GM12878 (cell line): Measurements from ENCODE around the gene ZDHHC14.

Source experiments
- CHD4 ChIP-seq: fragments of 200-600 bp; sonication (generic); IDR thresholded peaks from 2 replicates; pipeline ENCODE4 v1.6.1; 2016; ENCODE audit warnings: mild to moderate bottlenecking
- CTCF ChIP-seq, 3 experiments: IDR thresholded peaks in 2 of 3; conservative IDR thresholded peaks in 1 of 3; 2 replicates each; pipeline ENCODE4 v1.5.1; 2011; ENCODE audit warnings: low read depth in 3 of 3, low read length in 3 of 3, mild to moderate bottlenecking in 3 of 3, control low read depth in 2 of 3, moderate library complexity in 2 of 3, inconsistent platforms in 1 of 3, mixed read lengths in 1 of 3; ENCODE audit not compliant: control insufficient read depth in 2 of 3, insufficient read depth in 1 of 3; ENCODE audit errors: extremely low read depth in 1 of 3
- DPF2 ChIP-seq: fragments of 450-650 bp; IDR thresholded peaks from 2 replicates; pipeline ENCODE4 v1.6.1; 2017; ENCODE audit warnings: mild to moderate bottlenecking
- EP300 ChIP-seq, 2 experiments: fragments of 150-350 bp in 1 of 2; IDR thresholded peaks; 2 replicates each; pipeline ENCODE4 v1.6.1; 2011 to 2012; ENCODE audit warnings: low read depth in 2 of 2, low read length in 2 of 2, borderline replicate concordance in 1 of 2, improper control_type of control experiment in 1 of 2, inconsistent platforms in 1 of 2; ENCODE audit not compliant: control insufficient read depth in 1 of 2
- HDAC6 ChIP-seq: fragments of 200-600 bp; sonication (generic); IDR thresholded peaks from one replicate; pipeline ENCODE4 v1.8.0; 2017; ENCODE audit warnings: antibody characterized with exemption; ENCODE audit not compliant: unreplicated experiment
- HSF1 ChIP-seq: fragments of 150-350 bp; IDR thresholded peaks from 2 replicates; pipeline ENCODE4 v1.6.1; 2014; ENCODE audit warnings: mild to moderate bottlenecking, low read depth, low read length
- MXI1 ChIP-seq: fragments of 150-350 bp; IDR thresholded peaks from 2 replicates; pipeline ENCODE4 v1.6.1; 2011; ENCODE audit warnings: low read depth, mild to moderate bottlenecking, inconsistent platforms, low read length, improper control_type of control experiment
- MYB ChIP-seq: fragments of 150-350 bp; IDR thresholded peaks from 2 replicates; pipeline ENCODE4 v1.6.1; 2014; ENCODE audit warnings: mild to moderate bottlenecking, low read depth, low read length, borderline replicate concordance
- NKRF ChIP-seq: fragments of 450-650 bp; conservative IDR thresholded peaks from 2 replicates; pipeline ENCODE4 v1.6.1; 2017; ENCODE audit warnings: mild to moderate bottlenecking, moderate library complexity
- NR2F1 ChIP-seq: fragments of 450-650 bp; conservative IDR thresholded peaks from 2 replicates; pipeline ENCODE4 v1.6.1; 2017; ENCODE audit warnings: mild to moderate bottlenecking
- POLR2A ChIP-seq: IDR thresholded peaks from 2 replicates; pipeline ENCODE4 v1.6.1; 2011; ENCODE audit warnings: low read depth, mild to moderate bottlenecking, low read length
- RAD21 ChIP-seq: IDR thresholded peaks from 2 replicates; pipeline ENCODE4 v1.6.1; 2011; ENCODE audit warnings: mild to moderate bottlenecking, low read depth, low read length, moderate library complexity; ENCODE audit not compliant: insufficient read depth
- REST ChIP-seq: IDR thresholded peaks from 2 replicates; pipeline ENCODE4 v1.6.1; 2012; ENCODE audit warnings: mild to moderate bottlenecking, low read depth, low read length
- ZNF687 ChIP-seq: fragments of 450-650 bp; IDR thresholded peaks from 2 replicates; pipeline ENCODE4 v1.6.1; 2017; ENCODE audit warnings: mild to moderate bottlenecking, moderate library complexity

GRCh38 chr6:157665180-157665579 is 284.2 kb downstream of the ZDHHC14 start:
- TF ChIP-seq HSF1: no peak
- TF ChIP-seq EP300 (IDR thresholded peaks at IDR 0.05; ENCODE audit: borderline replicate concordance in 1 of 2, control insufficient read depth in 1 of 2, low read depth in 2 of 2, low read length in 2 of 2): no peak
- TF ChIP-seq HDAC6: no peak
- TF ChIP-seq RAD21: no peak
- no peak for TF ChIP-seq CTCF (IDR thresholded peaks at IDR 0.05 in 2 of 3, conservative IDR thresholded peaks at IDR 0.05 in 1 of 3; ENCODE audit: control insufficient read depth in 2 of 3, extremely low read depth in 1 of 3, insufficient read depth in 1 of 3, low read depth in 3 of 3, low read length in 3 of 3)
- no peak for TF ChIP-seq ZNF687
- TF ChIP-seq REST: no peak
- no peak for TF ChIP-seq MXI1
- TF ChIP-seq POLR2A: no peak
- no peak for TF ChIP-seq DPF2
- TF ChIP-seq CHD4: no peak
- no peak for TF ChIP-seq NR2F1
- no peak for TF ChIP-seq NKRF
- TF ChIP-seq MYB: no peak
